Sciatic nerve (tissue), 1 donor: ENCODE measurements around the gene ITFG1. TPM values are rescaled to one million over a fixed set of nuclear protein-coding genes. Genes with fewer than 3 reads are reported as not detected.

Experiments used
- total RNA-seq: library from RNA; stranded (reverse); fragmentation: NEBNext Ultra II Directional; extraction: Animal tissue kit (Norgen Biotek cat#: 25700); gene quantifications from one replicate; pipeline ENCODE4 v1.2.1, GENCODE V29; 2021
- donor health status: DM: no; HTN: no; CAD: no.

ITFG1 gene
- total RNA-seq, 1 donor from 2014 or later, result 50.0 TPM

Other genes with a start within 250 kb of the ITFG1 start
- gene PHKB, start 268 bp upstream of the ITFG1 start, total RNA-seq, result 94.2 TPM